ENCODE data around the gene EMILIN3. TPM values are rescaled to one million over a fixed set of nuclear protein-coding genes. Genes with fewer than 3 reads are reported as not detected.

The EMILIN3 gene
- total RNA-seq, 1 experiment from 2014 or later = not detected

GRCh38 chr20:41373251-41373783 lies 6.7 kb upstream of the EMILIN3 start (continued):
- TF ChIP-seq ZNF274 (IDR thresholded peaks at IDR 0.05; ENCODE audit: low read depth, low read length) = no peak

- Histone ChIP-seq H2AFZ (ENCODE audit: low read depth, low read length, poor library complexity, severe bottlenecking) (no peak overlapping the region), H4K20me1 (ENCODE audit: insufficient read depth) (no peaks in the 10 kb centered on the region), H3K36me3 (ENCODE audit: control insufficient read depth in 1 of 2, insufficient read depth in 2 of 2, low read length in 2 of 2) (no peaks in the 10 kb centered on the region), H3K9me2 (ENCODE audit: insufficient read depth) (no peaks in the 10 kb centered on the region), H3K9ac (ENCODE audit: low read length) (no peak overlapping the region), H3K4me3 (replicated peaks in 1 of 2; ENCODE audit: low read depth in 1 of 2, low read length in 2 of 2) (no peak overlapping the region), H3K27ac (ENCODE audit: low read depth, low read length) (no peak overlapping the region), H3K27me3 (ENCODE audit: insufficient read depth, low read length) (no peaks in the 10 kb centered on the region), H3K4me2 (ENCODE audit: low read length) (no peak overlapping the region), H3K79me2 (ENCODE audit: insufficient read depth, low read length) (no peaks in the 10 kb centered on the region), H3K9me3 (ENCODE audit: control insufficient read depth in 1 of 2, insufficient read depth in 1 of 2, low read depth in 1 of 2, low read length in 2 of 2) (no peaks in the 10 kb centered on the region), H3K4me1 (ENCODE audit: control insufficient read depth in 1 of 2, insufficient read depth in 2 of 2, low read length in 2 of 2) (no peaks in the 10 kb centered on the region)
- ATAC-seq (no peak), DNase-seq (ENCODE audit: low read depth, low spot score) (no peak)
- no TSS peak for BruUV-seq (replicated peaks)
- intact Hi-C loops (cut with micrococcal nuclease) = no loop called here
- ChIA-PET POLR2A (no interaction called here), CTCF (no interaction called here), RAD21 (ENCODE audit: low non-redundant PET in 1 of 2, low total read pairs in 2 of 2, uncharacterized antibody in 2 of 2, unreplicated experiment in 2 of 2) (no interaction called here)
- TF ChIP-seq TCF7L2 (IDR thresholded peaks at IDR 0.05; ENCODE audit: borderline replicate concordance, extremely low read depth, insufficient read depth, insufficient read length) (no peak), ZNF274 (IDR thresholded peaks at IDR 0.05; ENCODE audit: low read depth, low read length) (no peak), CTCF (IDR thresholded peaks at IDR 0.05 in 2 of 3, conservative IDR thresholded peaks at IDR 0.05 in 1 of 3; ENCODE audit: borderline replicate concordance in 1 of 3, insufficient read depth in 1 of 3, low read depth in 2 of 3, low read length in 2 of 3) (no peak), ZFX (IDR thresholded peaks at IDR 0.05) (no peak), ATF3 (IDR thresholded peaks at IDR 0.05) (no peak), REST (IDR thresholded peaks at IDR 0.05; ENCODE audit: low read depth) (no peak), MAX (IDR thresholded peaks at IDR 0.05) (no peak), EZH2 (IDR thresholded peaks at IDR 0.05) (no peak), CEBPB (IDR thresholded peaks at IDR 0.05; ENCODE audit: low read depth) (no peak), ELF1 (IDR thresholded peaks at IDR 0.05; ENCODE audit: borderline replicate concordance, low read depth) (no peak), POLR2AphosphoS5 (IDR thresholded peaks at IDR 0.05; ENCODE audit: low read depth, low read length) (no peak), EGR1 (IDR thresholded peaks at IDR 0.05; ENCODE audit: low read depth) (no peak), SP1 (IDR thresholded peaks at IDR 0.05; ENCODE audit: low read depth) (no peak), FOSL1 (IDR thresholded peaks at IDR 0.05; ENCODE audit: low read depth) (no peak), SIN3A (IDR thresholded peaks at IDR 0.05; ENCODE audit: low read depth) (no peak), CBX3 (IDR thresholded peaks at IDR 0.05; ENCODE audit: low read depth) (no peak), EZH2phosphoT487 (IDR thresholded peaks at IDR 0.05; ENCODE audit: borderline replicate concordance) (no peak), RAD21 (IDR thresholded peaks at IDR 0.05; ENCODE audit: low read depth) (no peak)
These were observed 4.8 kb upstream of the EMILIN3 start for GRCh38 chr20:41371371-41371770.
